ENCODE data around the gene SHANK1. TPM values are rescaled to one million over a fixed set of nuclear protein-coding genes. Genes with fewer than 3 reads are reported as not detected.

The SHANK1 gene
- total and polyA plus RNA-seq, 2 donors (not counting 3 experiments of a cell fraction or from before 2014, with no cell fraction given): 0.66 to 1.9 TPM

GRCh38 chr19:50750010-50750409, 30.4 kb upstream of the SHANK1 start:
- Histone ChIP-seq H3K27ac (ENCODE audit: insufficient read depth, low read depth, low read length) (no peak overlapping the region), H3K36me3 (ENCODE audit: control insufficient read depth in 2 of 2, extremely low read depth in 1 of 2, insufficient read depth in 2 of 2, low read length in 2 of 2) (no peaks in the 10 kb centered on the region), H3K9me3 (replicated peaks; ENCODE audit: control insufficient read depth, insufficient read depth, low read length) (no peaks in the 10 kb centered on the region), H3K9ac (replicated peaks; ENCODE audit: extremely low read depth, insufficient read depth, low read length) (no peak overlapping the region), H3K4me3 (replicated peaks in 1 of 3; ENCODE audit: insufficient read depth in 1 of 3, low read depth in 1 of 3, low read length in 3 of 3) (no peak overlapping the region), H3K4me2 (ENCODE audit: insufficient read depth, low read length) (no peak overlapping the region), H4K20me1 (replicated peaks; ENCODE audit: control insufficient read depth, extremely low read depth, insufficient read depth, low read length) (no peaks in the 10 kb centered on the region), H3K79me2 (ENCODE audit: control insufficient read depth, insufficient read depth, low read length) (no peaks in the 10 kb centered on the region), H3K9me1 (replicated peaks; ENCODE audit: control insufficient read depth, extremely low read depth, insufficient read depth, low read length) (no peaks in the 10 kb centered on the region), H3K27me3 (ENCODE audit: control insufficient read depth in 2 of 2, insufficient read depth in 2 of 2, low read length in 2 of 2) (peaks cover 0 to 1% of the 10 kb centered on the region in 2 experiments), H3K4me1 (ENCODE audit: control insufficient read depth, extremely low read depth, insufficient read depth, low read length) (no peaks in the 10 kb centered on the region), H2AFZ (ENCODE audit: low read depth, low read length) (no peak overlapping the region)
- DNase-seq (ENCODE audit: low read depth, low spot score): no peak
- ChIA-PET POLR2A (no interaction called here), CTCF (interaction anchor here (1.4 kb wide), 1 partner anchor 11 kb away, joined by 3 read pairs; no protein-coding TSS in a partner anchor)
- TF ChIP-seq FOS (IDR thresholded peaks at IDR 0.05; ENCODE audit: borderline replicate concordance, insufficient read depth, low read length) (no peak), GATA2 (IDR thresholded peaks at IDR 0.05; ENCODE audit: insufficient read depth, insufficient read length, low read depth, low read length) (no peak), MAX (IDR thresholded peaks at IDR 0.05; ENCODE audit: insufficient read depth, insufficient read length) (no peak), MYC (IDR thresholded peaks at IDR 0.05; ENCODE audit: low read depth, low read length) (no peak), POLR2A (IDR thresholded peaks at IDR 0.05; ENCODE audit: low read depth, low read length) (no peak), CTCF (IDR thresholded peaks at IDR 0.05; ENCODE audit: extremely low read depth in 1 of 2, insufficient read depth in 1 of 2, low read depth in 1 of 2, low read length in 2 of 2) (no peak), EZH2 (IDR thresholded peaks at IDR 0.05; ENCODE audit: borderline replicate concordance, low read depth, low read length, severe bottlenecking) (no peak), POLR2AphosphoS5 (IDR thresholded peaks at IDR 0.05; ENCODE audit: insufficient read depth, low read depth, low read length) (no peak), JUN (IDR thresholded peaks at IDR 0.05; ENCODE audit: borderline replicate concordance, insufficient read depth, insufficient read length, low read depth) (no peak)
- intact Hi-C loops (cut with micrococcal nuclease): no loop called here
- FAIRE-seq: no peak
- no TSS peak for BruUV-seq (replicated peaks)
- dilution Hi-C loops (cut with MboI; ENCODE audit: extremely low pct_ligation_motif_present, low sequenced_read_pairs): no loop called here

Measured in endothelial cell of umbilical vein (primary cell).